ENCODE measurements around the gene TPK1.

DNA sequence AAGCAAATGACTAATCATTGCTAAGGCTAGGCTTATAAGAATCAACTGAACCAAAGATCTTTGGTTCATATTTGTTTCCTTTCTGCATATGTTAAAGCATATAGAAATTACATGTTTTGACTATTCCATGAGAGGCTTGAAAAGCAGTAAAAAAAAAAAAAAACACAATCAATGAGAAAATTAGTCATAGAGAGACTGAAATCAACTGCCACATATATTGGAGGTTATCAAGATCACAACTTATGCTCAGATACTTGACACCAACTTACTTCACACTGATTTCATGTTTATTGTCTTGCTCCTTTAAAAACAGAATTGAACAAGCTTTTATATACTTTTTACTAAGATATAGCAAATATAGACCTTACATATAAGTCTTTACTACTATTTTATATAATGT, 161.3 kb downstream of the TPK1 start:
- no peak for TF ChIP-seq EZH2 (IDR thresholded peaks at IDR 0.05; ENCODE audit: insufficient read depth, low read length)
- TF ChIP-seq, protein P1, sequence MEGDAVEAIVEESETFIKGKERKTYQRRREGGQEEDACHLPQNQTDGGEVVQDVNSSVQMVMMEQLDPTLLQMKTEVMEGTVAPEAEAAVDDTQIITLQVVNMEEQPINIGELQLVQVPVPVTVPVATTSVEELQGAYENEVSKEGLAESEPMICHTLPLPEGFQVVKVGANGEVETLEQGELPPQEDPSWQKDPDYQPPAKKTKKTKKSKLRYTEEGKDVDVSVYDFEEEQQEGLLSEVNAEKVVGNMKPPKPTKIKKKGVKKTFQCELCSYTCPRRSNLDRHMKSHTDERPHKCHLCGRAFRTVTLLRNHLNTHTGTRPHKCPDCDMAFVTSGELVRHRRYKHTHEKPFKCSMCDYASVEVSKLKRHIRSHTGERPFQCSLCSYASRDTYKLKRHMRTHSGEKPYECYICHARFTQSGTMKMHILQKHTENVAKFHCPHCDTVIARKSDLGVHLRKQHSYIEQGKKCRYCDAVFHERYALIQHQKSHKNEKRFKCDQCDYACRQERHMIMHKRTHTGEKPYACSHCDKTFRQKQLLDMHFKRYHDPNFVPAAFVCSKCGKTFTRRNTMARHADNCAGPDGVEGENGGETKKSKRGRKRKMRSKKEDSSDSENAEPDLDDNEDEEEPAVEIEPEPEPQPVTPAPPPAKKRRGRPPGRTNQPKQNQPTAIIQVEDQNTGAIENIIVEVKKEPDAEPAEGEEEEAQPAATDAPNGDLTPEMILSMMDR (IDR thresholded peaks at IDR 0.05; ENCODE audit: insufficient read depth, low read depth, low read length), result no peak

Data from astrocyte (in vitro differentiated cells and primary cell).